ES-I3 (cell line): ENCODE data around the gene RNF212.

ENCODE experiments used
- H3K36me3 ChIP-seq: 2 replicates; pipeline ENCODE4 v1.6.1; 2013; ENCODE audit warnings: mild to moderate bottlenecking, low read length, control low read depth, moderate library complexity; ENCODE audit not compliant: insufficient read depth
- H3K4me1 ChIP-seq: 2 replicates; pipeline ENCODE4 v1.6.1; 2013; ENCODE audit warnings: mild to moderate bottlenecking, control low read depth, low read length; ENCODE audit not compliant: insufficient read depth
- H3K9ac ChIP-seq: 2 replicates; pipeline ENCODE4 v1.6.1; 2013; ENCODE audit warnings: low read depth, mild to moderate bottlenecking, low read length, moderate library complexity
- H3K9me3 ChIP-seq: 2 replicates; pipeline ENCODE4 v1.6.1; 2013; ENCODE audit warnings: mild to moderate bottlenecking, low read length, moderate library complexity; ENCODE audit not compliant: control insufficient read depth, insufficient read depth

Gene RNF212

GRCh38 chr4:1090036-1090435, 23.3 kb downstream of the RNF212 start:
- Histone ChIP-seq H3K4me1 (no peaks in the 10 kb centered on the region), H3K9ac (no peak overlapping the region), H3K36me3 (no peaks in the 10 kb centered on the region), H3K9me3 (no peaks in the 10 kb centered on the region; the same call in 1 of the 2 replicates)

- no peak overlapping the region for H3K9ac ChIP-seq
Observed at GRCh38 chr4:1087371-1087770, 26.0 kb downstream of the RNF212 start.

GRCh38 chr4:1086011-1086410, 27.4 kb downstream of the RNF212 start:
- H3K36me3 ChIP-seq, result no peaks in the 10 kb centered on the region
- no peak overlapping the region for H3K9ac ChIP-seq
- H3K4me1 ChIP-seq, result no peaks in the 10 kb centered on the region
- H3K9me3 ChIP-seq, result no peaks in the 10 kb centered on the region; the same call in 1 of the 2 replicates

More at GRCh38 chr4:1087371-1087770, 26.0 kb downstream of the RNF212 start:
- no peaks in the 10 kb centered on the region; the same call in 1 of the 2 replicates for H3K9me3 ChIP-seq
- no peaks in the 10 kb centered on the region for H3K36me3 ChIP-seq
- no peaks in the 10 kb centered on the region for H3K4me1 ChIP-seq

- Histone ChIP-seq H3K36me3 (no peaks in the 10 kb centered on the region), H3K9ac (no peak overlapping the region), H3K9me3 (no peaks in the 10 kb centered on the region; the same call in 1 of the 2 replicates), H3K4me1 (no peaks in the 10 kb centered on the region)
Observed at GRCh38 chr4:1085404-1085799, 28.0 kb downstream of the RNF212 start.

GRCh38 chr4:1084796-1085403, 28.5 kb downstream of the RNF212 start:
- H3K9me3 ChIP-seq, result no peaks in the 10 kb centered on the region; the same call in 1 of the 2 replicates
- H3K4me1 ChIP-seq, result no peaks in the 10 kb centered on the region
- no peak overlapping the region for H3K9ac ChIP-seq
- H3K36me3 ChIP-seq, result no peaks in the 10 kb centered on the region

GRCh38 chr4:1084394-1084793, 29.0 kb downstream of the RNF212 start:
- Histone ChIP-seq H3K9me3 (no peaks in the 10 kb centered on the region; the same call in 1 of the 2 replicates), H3K9ac (no peak overlapping the region), H3K36me3 (no peaks in the 10 kb centered on the region), H3K4me1 (no peaks in the 10 kb centered on the region)

GRCh38 chr4:1082215-1083182, 30.9 kb downstream of the RNF212 start:
- Histone ChIP-seq H3K9me3 (no peaks in the 10 kb centered on the region), H3K4me1 (no peaks in the 10 kb centered on the region), H3K36me3 (no peaks in the 10 kb centered on the region), H3K9ac (no peak overlapping the region)

- Histone ChIP-seq H3K9me3 (no peaks in the 10 kb centered on the region), H3K36me3 (no peaks in the 10 kb centered on the region), H3K4me1 (no peaks in the 10 kb centered on the region), H3K9ac (no peak overlapping the region)
Observed at GRCh38 chr4:1081689-1082040, 31.7 kb downstream of the RNF212 start.

GRCh38 chr4:1080961-1081688, 32.2 kb downstream of the RNF212 start:
- H3K4me1 ChIP-seq, result no peaks in the 10 kb centered on the region
- H3K9ac ChIP-seq, result no peak overlapping the region
- no peaks in the 10 kb centered on the region for H3K9me3 ChIP-seq
- no peaks in the 10 kb centered on the region for H3K36me3 ChIP-seq

GRCh38 chr4:1080432-1080831, 32.9 kb downstream of the RNF212 start:
- Histone ChIP-seq H3K9me3 (no peaks in the 10 kb centered on the region), H3K4me1 (no peaks in the 10 kb centered on the region), H3K9ac (no peak overlapping the region), H3K36me3 (no peaks in the 10 kb centered on the region)

- H3K36me3 ChIP-seq, result no peaks in the 10 kb centered on the region
- no peak overlapping the region for H3K9ac ChIP-seq
- H3K4me1 ChIP-seq, result no peaks in the 10 kb centered on the region
- no peaks in the 10 kb centered on the region for H3K9me3 ChIP-seq
Observed at GRCh38 chr4:1079711-1080265, 33.6 kb downstream of the RNF212 start.

- Histone ChIP-seq H3K9ac (no peak overlapping the region), H3K9me3 (no peaks in the 10 kb centered on the region), H3K36me3 (no peaks in the 10 kb centered on the region), H3K4me1 (no peaks in the 10 kb centered on the region)
Observed at GRCh38 chr4:1078490-1078889, 34.9 kb downstream of the RNF212 start.

GRCh38 chr4:1077711-1078477, 35.5 kb downstream of the RNF212 start:
- Histone ChIP-seq H3K36me3 (no peaks in the 10 kb centered on the region), H3K9ac (no peak overlapping the region), H3K9me3 (no peaks in the 10 kb centered on the region), H3K4me1 (no peaks in the 10 kb centered on the region)
